SIG-M5 treated with dmso at 0.1 percent for 504 hours (cell line): Measurements from ENCODE around the gene TRIM41.
"Not testable (repeated sequence)": the region's sequence is repeated elsewhere in the genome, so short reads cannot be mapped to it uniquely, and the experiment has no call there.

ENCODE experiments used
- DNase-seq: peaks from one replicate; lab custom pipeline; 2025; ENCODE audit not compliant: unreplicated experiment; lab: John Stamatoyannopoulos, UW

The TRIM41 gene

DNA sequence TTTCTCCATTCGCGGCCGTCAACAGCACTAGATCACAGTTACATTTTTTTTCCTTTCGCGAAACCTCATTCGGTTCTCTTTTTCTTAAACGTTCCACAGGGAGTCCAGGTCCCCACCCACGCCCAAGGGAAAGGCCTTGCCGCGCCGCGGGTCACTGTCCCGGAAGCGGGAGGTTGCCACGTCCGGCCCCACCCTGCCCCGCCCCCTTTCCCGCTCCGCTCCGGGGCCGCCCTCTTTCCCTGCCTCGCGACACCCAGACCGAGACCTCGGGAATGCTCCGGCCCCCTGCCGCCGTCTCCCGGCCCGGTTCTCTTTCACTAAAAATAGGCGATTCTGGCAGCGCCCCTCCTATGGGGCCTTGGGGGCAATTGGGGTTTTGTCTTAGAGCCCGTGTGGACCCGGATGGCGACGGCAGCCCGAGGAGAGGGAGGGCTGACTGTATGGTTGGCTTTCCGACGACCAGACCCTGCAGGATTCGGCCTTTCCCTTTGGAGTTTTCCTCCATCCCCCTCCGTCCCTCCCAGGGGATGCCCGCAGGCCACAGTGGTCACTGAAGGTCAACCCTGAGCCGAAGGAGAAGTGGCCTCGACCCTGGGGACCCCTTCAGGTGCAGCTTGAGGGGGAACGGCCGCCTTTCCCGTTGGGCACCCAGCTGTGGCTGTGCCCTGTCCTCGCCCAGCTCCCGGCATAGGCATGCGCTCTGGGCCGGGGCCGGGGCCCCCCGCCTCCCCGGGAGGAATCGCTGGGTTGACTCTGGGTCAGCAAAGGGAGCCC lies 23.4 kb downstream of the TRIM41 start:
- DNase-seq: no peak

- no peak for DNase-seq
Measured at GRCh38 chr5:181248277-181248676, 25.2 kb downstream of the TRIM41 start.

- DNase-seq: no peak
Measured at GRCh38 chr5:181255276-181255675, 32.2 kb downstream of the TRIM41 start.

DNA sequence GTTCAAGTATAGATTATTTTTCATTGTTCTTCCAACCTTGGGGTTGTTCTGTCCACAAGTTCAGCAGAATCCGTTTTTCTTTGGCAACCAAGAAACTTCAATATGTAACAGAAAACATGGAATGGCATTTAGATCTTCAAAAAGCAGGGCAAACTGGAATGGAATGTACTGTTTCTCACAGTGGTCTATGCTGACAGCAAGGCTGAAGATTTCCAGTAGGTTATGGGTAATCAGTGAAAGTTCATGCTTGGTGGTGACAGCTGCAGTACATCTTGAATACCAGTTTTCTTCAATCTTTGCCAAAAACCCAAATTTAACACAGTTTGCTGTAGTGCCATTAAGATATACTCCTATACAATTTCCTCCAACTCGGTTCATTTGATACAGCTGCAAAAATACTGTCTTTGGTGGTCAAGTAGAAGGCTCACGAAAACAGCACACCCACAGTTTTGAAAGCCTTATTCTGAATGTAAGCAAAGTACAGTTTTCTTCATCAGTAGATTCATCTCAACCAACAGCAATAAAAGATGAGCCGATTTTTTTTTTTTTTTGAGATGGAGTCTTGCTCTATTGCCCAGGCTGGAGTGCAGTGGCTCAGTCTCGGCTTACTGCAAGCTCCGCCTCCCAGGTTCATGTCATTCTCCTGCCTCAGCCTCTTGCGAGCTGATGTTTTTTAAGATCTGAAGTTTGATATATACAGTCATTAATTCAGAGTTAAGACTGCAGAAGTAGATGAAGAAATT lies 32.9 kb downstream of the TRIM41 start:
- DNase-seq: no peak

- DNase-seq: no peak
Measured at GRCh38 chr5:181258576-181258975, 35.5 kb downstream of the TRIM41 start.

DNA sequence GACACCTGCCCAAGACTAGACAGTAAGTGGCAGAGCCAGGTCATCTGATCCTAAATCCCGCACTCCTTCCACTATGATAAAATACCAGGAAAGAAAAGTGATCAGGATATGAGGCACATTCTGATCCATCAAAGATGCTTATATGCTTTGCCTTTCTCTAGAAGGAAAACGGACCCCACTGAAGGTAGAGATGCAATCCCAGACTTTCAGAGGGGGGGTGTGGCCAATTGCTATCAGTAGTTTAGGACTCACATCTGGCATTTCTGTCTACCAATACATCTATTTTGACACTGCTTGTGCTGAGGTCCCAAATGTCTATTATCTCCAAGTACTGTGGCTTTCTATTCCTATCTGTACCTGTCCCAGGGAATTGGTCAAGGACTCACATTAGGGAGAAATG lies 36.2 kb downstream of the TRIM41 start:
- DNase-seq: no peak

GRCh38 chr5:181259974-181260719 lies 37.1 kb downstream of the TRIM41 start:
- no peak for DNase-seq

DNA sequence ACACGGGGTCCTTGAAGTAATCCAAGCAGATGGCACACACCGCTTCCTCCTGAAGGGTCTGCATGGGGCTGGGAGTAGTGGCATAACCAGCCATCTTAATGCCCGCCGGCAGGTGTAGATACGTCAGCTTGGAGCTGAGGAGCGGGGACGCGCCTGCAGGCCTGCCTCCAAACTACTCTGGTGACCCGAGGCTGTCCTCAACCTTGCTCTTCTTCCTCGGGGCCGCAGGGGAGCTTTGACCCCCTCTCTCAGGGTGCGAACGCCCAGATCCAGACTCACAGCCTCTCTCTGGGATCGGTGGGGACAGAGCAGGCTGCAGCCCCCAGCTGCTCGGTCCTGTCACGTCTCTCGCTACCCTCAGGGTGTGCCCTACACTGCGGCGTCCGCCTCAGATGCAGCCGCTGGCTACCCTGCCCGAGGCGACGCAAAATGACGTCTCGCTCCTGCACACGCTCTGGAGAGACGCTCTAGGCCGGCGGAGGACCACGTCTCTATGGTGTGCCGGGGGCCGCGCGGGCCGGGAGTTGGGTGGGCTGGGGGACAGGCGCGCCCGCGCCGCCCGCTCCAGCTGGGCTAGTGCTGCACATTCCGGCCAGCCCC lies 37.7 kb downstream of the TRIM41 start, which contains the start of gene TRIM52:
Gene TRIM52 (minus strand): TSS at position 424 of the 600 bp plus-strand sequence. CDS start 330 bp downstream, at position 94.
- no peak for DNase-seq

DNA sequence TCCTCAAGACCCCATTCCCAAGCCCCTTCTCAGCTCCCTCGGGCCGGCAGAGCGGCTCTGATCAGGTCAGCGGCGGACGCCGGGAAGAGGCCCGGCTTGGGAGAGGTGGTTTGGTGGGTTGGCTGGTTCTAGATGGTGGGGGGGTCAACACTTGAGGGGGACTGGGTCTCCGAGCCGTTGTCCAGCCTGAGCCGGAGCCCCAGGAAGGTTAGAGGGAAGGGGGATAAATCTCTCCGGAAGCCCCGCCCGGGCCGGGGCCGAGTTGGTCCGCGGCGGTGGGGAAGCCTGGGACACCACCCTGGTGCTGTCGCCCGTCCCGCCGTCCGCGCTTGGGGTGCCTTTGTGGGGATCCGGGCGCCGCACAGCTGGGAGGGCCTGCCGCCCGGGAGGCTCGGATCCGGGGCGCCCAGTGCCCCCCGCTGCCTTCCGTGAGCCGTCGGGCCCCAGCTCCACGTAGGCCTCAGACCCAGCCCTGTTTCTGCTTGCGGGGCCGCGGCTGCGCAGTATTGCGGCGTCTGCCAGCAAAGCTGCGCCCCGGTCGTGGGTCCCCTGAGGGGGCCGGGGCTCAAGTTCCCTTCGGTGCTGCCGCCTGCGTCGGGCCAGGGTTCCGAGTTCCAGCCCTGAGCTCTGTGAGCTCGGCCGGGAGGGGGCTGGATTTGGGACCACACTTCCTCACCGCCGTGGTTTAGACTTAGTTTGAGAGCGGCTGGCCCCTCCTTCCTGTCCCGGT lies 38.4 kb downstream of the TRIM41 start:
- no peak for DNase-seq

DNA sequence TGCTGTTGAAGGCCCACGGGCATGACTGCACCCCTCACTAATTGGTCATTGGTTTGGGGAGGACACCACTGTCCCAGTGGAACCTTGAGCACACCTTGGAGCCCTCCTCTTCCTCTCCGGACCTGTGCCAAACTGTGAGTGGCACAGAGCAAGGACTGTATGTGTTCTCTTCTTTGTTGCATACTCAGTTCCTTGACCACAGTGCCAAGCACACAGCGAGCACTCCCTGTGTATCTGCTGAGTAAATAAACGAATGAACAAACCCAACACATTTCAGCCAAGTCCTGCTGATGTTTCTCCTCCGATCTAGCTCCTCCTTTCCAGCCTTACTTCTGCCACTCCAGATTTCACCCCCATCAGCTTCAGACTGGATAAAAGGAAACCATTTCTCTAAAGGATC lies 40.6 kb downstream of the TRIM41 start:
- no peak for DNase-seq

DNA sequence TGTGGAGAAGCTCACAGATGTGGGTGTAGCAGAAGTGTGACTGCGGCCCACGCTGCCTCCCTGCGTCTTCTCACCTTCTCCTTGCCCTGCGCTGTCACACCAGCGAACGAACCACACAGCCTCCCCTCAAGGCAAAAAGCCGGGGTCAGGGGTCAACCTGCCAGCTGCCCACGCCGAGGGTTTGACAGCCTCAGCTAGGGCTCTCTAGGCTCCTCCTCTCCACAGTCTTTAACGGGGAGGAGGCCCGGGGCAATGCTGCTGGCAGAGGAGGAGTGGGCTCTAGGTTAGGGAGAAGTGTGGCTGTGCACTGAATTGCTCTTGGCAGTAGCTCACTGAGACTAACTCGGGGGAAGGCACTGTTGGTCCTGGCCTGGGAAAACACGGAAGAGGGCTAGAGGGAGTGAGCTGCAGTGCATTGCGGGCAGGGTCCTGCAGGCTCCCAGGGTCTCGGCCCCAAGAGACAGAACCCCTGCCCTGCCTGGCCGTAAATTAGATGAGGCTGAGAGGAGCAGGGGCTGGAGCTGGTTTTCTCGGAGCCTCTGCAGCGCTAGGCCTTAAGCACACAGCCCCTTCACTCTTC lies 42.1 kb downstream of the TRIM41 start:
- DNase-seq: no peak

GRCh38 chr5:181267291-181267904 lies 44.3 kb downstream of the TRIM41 start:
- DNase-seq: not testable (repeated sequence)

DNA sequence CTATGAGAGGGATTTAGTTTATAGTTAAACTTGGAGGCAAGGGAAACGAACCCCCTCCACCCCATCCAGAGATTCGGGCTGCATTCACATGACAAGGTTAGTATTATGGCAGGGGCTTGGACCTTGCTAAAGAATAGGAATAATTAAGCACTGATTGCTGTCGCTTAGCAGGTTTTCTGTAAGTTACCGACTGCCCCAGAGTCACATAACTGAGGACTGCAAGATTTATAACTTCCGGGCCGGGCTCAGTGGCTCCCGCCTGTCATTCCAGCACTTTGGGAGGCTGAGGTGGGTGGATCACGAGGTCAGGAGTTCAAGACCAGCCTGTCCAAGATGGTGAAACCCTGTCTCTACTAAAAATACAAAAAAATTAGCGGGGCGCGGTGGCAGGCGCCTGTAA lies 44.8 kb downstream of the TRIM41 start:
- DNase-seq: not testable (repeated sequence)

- no peak for DNase-seq
Measured at GRCh38 chr5:181271081-181271480, 48.0 kb downstream of the TRIM41 start.

DNA sequence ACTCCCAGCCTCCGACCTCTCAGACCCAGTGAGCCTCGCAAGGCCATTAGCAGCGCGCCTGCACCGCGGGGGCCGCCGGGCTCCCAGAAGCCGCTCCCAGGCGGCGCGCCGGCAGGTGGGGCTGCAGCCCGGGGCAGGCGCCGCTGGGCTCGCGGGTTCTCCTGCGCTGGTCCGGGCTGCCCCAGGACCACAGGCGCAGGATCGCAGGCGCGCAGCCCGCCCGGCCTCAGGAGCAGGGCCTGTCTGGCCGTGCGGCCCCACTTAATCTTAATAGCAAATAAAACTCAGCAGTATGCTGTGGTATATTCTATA lies 50.3 kb downstream of the TRIM41 start:
- not testable (repeated sequence) for DNase-seq

GRCh38 chr5:181280251-181280762 lies 57.2 kb downstream of the TRIM41 start:
- DNase-seq: no peak

GRCh38 chr5:181281077-181281983 lies 58.2 kb downstream of the TRIM41 start:
- no peak for DNase-seq

DNA sequence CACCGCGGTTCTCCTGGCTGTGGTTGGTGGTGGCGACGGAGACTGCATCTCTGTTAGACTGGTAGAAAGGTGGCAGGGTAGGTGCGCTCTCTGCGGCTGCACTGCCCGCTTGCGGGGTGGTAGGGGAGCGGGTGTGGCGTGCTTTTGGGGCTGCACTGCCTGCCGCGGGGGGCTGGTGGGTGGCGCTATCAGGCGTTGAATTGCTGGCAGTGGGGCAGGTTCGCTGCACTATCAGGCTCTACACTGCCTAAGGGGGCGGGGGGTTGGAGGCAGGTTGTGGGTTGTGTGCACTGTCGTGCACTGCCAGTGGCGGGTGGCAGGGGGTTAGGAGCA lies 58.9 kb downstream of the TRIM41 start:
- no peak for DNase-seq

GRCh38 chr5:181282415-181282814 lies 59.3 kb downstream of the TRIM41 start:
- not testable (repeated sequence) for DNase-seq
